MV-4-11 (cell line): Measurements from ENCODE around the gene SRC.

Source experiments
- DNase-seq: peaks from one replicate; lab custom pipeline; 2025; lab: John Stamatoyannopoulos, UW

Gene SRC

DNA sequence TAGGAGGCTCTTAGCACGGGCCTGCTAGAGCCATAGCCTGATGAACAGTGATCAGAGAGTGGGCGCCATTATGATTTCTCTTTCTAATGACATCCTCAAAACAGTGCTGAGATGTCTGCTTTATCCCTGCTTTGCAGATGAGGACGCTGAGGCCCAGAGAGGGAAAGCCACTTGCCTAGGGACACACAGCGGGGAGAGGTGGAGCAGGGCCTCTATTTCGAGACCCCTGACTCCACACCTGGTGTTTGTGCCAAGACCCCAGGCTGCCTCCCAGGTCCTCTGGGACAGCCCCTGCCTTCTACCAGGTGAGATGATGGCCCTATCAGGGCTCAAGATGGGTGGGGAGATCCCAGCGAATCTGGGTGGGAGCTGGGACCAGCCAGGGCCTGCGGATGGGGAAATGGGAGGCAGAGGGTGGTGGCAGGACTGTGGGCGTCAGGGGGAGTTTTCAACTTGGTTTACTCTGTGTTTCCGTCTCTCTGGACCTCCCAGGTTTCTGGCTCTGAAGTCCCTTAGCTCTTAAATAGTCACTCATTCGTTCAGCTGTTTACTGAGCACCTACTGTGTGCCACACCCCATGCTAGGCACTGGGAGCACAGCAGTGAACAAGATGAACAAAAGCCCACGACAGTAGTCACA is 36.7 kb downstream of the SRC start:
- DNase-seq, result no peak

DNA sequence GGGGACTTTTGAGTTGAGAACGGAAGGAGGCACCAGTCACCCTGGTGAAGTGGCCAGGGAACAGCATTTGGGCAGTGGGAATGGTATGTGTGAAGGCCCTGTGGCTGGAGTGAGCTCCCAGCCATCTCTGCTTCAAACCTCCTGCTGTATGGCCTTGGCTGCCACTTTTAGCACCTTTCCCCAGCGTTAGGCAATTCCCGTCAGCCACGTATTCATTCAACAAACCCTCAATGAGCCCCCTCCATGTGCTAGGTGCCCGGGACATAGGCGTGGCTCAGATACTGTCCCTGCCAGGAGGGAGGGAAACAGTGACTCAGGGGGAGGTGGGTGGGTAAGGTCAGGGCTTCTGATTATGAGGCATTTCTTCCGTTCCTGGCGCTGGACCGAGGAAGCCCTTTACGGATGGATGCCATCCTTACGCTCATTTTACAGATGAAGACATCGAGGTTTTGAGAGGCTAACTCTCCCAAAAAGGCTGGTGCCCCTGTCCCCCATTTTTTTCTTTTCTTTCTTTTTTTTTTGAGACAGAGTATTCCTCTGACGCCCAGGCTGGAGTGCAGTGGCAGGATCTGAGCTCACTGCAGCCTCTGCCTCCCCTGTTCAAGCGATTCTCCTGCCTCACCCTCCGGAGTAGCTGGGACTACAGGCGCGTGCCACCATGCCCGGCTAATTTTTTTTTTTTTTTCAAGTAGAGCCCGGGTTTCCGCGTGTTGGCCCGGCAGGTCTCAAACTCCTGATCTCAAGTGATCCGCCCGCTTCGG is 37.5 kb downstream of the SRC start:
- DNase-seq, result no peak

GRCh38 chr20:37384683-37385174 is 38.8 kb downstream of the SRC start:
- DNase-seq, result peak; percentile 34

DNA sequence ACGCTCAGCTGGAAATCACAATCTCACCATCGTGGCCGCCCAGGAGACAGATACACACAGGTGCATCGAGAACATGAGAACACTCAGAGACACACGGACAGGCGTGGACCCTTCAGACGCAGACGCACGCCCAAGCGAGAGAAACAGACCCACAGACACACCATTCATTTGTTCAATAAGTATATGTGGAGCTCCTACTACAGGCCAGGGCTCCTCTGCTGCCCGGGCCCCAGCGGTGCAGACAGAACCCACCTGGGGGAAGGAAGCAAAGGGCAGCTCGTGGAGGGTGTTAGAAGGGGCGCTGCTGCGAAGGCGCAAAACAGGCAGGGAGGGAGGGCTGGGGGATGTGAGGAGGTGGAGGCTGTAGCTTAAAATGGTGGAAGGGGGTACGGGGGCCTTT is 39.2 kb downstream of the SRC start:
- DNase-seq, result no peak

- DNase-seq, result no peak
Measured at GRCh38 chr20:37385659-37386504, 39.9 kb downstream of the SRC start.

DNA sequence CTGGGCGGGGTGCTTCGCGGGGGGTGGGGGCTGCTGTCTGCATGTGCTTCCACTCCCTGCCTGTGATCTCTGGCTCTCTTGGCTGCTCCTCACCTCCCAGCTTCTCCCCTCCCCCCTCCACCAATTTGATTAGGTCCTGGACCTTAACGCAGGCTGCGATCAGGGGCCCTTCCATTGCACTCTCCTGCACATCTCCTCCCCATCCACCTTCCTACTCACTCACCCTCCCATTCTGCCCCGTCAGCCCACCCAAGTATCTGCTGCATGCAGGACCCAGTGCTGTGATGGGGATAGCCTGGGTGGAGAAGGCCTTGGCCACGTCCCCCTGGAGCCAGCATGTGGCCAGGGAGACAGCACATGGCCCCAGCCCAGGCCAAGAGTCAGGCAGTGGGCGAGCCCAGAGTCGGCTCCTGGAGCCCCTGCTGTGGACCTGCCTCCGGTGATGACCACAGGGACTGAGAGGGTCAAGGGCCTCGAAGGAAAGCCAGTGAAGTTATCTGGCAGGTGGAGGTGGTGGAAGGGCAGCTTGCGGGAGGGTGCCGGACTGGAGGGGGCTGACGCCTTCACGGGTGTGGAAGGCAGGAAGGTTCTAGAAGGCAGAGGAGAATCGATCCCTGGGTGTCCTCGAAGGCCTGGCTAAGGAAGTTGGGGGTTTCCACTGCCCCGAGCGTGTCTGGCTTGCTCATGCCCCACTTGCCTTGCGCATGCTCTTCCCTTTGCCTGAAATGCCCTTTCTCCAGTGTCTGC is 40.7 kb downstream of the SRC start:
- DNase-seq, result no peak

GRCh38 chr20:37387519-37388269 is 41.8 kb downstream of the SRC start:
- DNase-seq, result no peak

GRCh38 chr20:37388831-37389230 is 42.9 kb downstream of the SRC start:
- no peak for DNase-seq

DNA sequence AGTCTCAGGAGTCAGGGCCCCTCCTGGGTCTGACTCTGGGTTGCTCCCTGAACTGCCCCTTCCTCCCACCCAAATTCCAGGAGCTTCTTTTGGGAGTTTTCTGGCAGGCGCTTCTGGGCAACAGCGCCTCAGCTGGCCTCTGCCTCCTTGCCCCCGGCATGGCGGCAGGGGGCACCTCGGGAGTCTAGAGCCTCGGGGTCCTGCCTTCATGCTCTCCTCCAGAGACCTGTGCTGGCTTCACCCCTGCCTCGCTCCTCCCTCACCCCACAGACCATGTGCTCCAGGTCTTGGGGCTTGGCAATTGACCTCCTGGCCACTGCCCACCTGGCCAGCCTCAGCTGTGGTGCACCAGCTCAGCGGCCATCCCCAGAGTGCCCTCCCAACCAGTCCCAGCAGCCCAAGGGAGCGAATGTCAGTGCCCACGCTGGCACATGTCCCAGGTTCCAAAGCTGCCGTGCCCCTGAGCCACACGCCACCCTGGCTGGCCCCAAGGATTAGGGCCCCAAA is 43.4 kb downstream of the SRC start:
- no peak for DNase-seq

DNA sequence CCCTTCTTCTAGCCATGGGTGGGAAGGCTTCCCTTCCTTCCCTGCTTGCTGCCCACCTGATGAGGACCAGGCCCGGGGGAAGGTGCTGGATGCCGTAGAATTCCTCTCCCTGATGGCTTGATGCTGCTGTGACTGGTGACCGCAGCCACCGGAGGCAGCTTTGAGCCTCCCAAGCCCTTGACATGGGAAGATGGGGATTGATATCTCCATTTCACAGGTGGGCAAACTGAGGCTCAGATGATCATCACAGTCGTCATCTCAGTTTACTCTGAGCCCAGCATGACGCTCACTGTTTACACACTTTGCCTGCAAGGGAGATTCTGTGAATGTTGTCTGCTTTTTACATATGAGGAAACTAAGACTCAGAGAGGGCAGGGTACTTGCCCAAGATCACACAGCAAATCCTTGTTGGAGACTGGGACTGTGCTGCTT is 43.9 kb downstream of the SRC start:
- DNase-seq, result no peak

GRCh38 chr20:37390503-37390890 is 44.6 kb downstream of the SRC start:
- DNase-seq, result no peak

DNA sequence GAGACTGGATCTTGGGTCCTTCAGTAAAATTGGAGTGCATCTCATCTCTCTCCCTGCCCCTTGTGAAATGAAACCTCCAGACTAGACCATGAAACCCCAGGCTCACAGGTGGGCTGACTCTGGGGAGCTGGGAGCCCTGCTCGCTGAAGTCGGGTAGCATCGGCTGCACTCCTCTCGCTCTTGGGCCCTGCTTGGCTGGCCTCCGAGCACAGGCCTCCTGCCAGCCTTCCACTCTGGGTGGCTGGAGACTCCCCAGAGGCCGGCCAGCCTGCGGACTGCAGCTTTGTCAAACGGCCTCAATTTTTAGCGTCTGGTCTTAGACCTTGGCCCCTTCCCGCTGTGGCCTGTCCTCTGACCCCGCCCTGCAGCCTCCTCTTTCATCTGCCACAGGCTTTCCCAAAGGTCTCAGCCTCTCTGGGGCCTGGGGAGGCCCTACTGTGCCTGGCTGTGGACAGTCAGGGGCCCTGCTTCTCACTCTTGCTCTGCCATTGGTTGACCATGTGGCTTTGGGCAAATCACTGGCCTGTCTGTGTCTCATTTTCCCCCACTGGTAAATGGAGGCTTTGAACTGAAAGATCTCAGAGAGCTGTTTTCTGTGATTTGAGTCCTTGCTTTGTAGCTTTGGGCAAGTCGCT is 45.1 kb downstream of the SRC start:
- no peak for DNase-seq

GRCh38 chr20:37392441-37393195 is 46.7 kb downstream of the SRC start:
- DNase-seq, result peak; percentile 13

DNA sequence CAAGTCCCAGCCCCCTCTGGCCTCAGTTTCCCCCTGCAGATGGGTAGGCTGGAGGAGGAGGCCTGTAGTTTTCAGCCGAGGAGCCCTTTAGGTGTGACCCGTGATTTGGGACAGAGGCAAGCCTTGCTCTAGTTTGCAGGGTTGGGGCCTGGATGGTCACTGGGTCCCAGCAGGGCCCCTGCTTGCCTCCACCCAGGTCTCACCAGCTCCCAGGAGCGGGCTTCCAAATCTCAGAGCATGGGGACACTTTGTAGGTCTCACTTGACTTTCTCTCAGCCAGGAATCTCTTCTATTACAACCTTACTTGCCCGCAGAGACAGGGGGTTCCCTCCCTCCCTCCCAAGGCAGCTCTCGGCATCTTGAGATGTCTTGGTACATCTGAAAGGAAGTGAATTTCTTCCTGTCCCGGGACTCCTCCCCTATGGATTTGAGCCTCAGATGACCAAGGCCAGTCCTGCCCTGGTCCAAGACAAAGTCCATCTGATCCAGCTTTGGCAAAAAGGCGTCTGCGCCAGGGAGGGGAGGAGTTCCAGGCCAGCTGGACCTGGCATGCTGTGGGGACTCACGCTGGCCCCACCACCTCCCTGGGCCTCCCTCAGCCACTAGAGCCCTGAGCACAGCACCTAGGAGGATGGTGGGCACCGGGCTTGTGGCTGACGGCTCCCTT is 47.4 kb downstream of the SRC start:
- no peak for DNase-seq

- DNase-seq, result no peak
Measured at GRCh38 chr20:37393863-37394542, 48.1 kb downstream of the SRC start.

- peak; percentile 93 for DNase-seq
Measured at GRCh38 chr20:37394543-37395409, 48.8 kb downstream of the SRC start.

DNA sequence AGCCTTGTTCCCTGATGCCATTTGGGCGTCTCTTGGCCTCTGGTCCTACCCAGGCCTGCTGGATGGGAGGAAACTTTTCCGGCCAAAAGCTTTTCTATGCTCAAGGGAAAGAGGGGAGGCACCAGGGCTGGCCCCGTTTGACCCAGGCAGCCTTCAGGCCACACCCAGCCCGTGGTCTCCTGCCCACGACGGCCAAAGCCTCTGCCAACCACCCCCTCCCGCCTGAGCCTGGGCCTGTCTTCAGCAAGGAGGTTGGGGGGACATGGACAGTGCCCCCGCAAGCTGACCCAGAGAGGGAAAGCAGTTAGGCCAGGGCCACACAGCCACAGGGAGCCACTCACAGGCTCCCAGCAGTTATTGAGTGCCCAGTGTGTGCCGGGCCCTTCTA is 49.5 kb downstream of the SRC start:
- no peak for DNase-seq
